ENCODE measurements around the gene NIPAL3. TPM values are rescaled to one million over a fixed set of nuclear protein-coding genes. Genes with fewer than 3 reads are reported as not detected.

Gene NIPAL3
- total RNA-seq, 1 donor from 2014 or later = 29.3 TPM

GRCh38 chr1:24450857-24451397, 35.3 kb downstream of the NIPAL3 start:
- no peaks in the 10 kb centered on the region for H3K9me3 Mint-ChIP-seq (ENCODE audit: low read depth)
- no peak overlapping the region for H3K27ac Mint-ChIP-seq (ENCODE audit: unreplicated experiment)
- peaks cover 27% of the 10 kb centered on the region for H3K36me3 Mint-ChIP-seq (ENCODE audit: low read depth)
- no peak for DNase-seq (ENCODE audit: low spot score)
- TF ChIP-seq CTCF (IDR thresholded peaks at IDR 0.05) = no peak
- H3K4me3 Mint-ChIP-seq (ENCODE audit: unreplicated experiment) = no peak overlapping the region
- H3K4me1 Mint-ChIP-seq (ENCODE audit: low read depth) = no peaks in the 10 kb centered on the region
- H3K27me3 Mint-ChIP-seq (ENCODE audit: low read depth) = no peaks in the 10 kb centered on the region

GRCh38 chr1:24451746-24452145, 36.1 kb downstream of the NIPAL3 start:
- H3K4me3 Mint-ChIP-seq (ENCODE audit: unreplicated experiment) = no peak overlapping the region
- no peaks in the 10 kb centered on the region for H3K4me1 Mint-ChIP-seq (ENCODE audit: low read depth)
- no peak overlapping the region for H3K27ac Mint-ChIP-seq (ENCODE audit: unreplicated experiment)
- no peaks in the 10 kb centered on the region for H3K27me3 Mint-ChIP-seq (ENCODE audit: low read depth)
- no peak for DNase-seq (ENCODE audit: low spot score)
- no peak for TF ChIP-seq CTCF (IDR thresholded peaks at IDR 0.05)
- H3K9me3 Mint-ChIP-seq (ENCODE audit: low read depth) = no peaks in the 10 kb centered on the region
- H3K36me3 Mint-ChIP-seq (ENCODE audit: low read depth) = peaks cover 26% of the 10 kb centered on the region

GRCh38 chr1:24452922-24453485, 37.4 kb downstream of the NIPAL3 start:
- DNase-seq (ENCODE audit: low spot score) = no peak
- peaks cover 25% of the 10 kb centered on the region for H3K36me3 Mint-ChIP-seq (ENCODE audit: low read depth)

GRCh38 chr1:24454673-24455072, 39.1 kb downstream of the NIPAL3 start:
- Mint-ChIP-seq H3K4me3 (ENCODE audit: unreplicated experiment) (no peak overlapping the region), H3K27ac (ENCODE audit: unreplicated experiment) (no peak overlapping the region), H3K9me3 (ENCODE audit: low read depth) (no peaks in the 10 kb centered on the region), H3K27me3 (ENCODE audit: low read depth) (no peaks in the 10 kb centered on the region), H3K36me3 (ENCODE audit: low read depth) (peaks cover 23% of the 10 kb centered on the region), H3K4me1 (ENCODE audit: low read depth) (no peaks in the 10 kb centered on the region)
- DNase-seq (ENCODE audit: low spot score) = no peak
- no peak for TF ChIP-seq CTCF (IDR thresholded peaks at IDR 0.05)

More at GRCh38 chr1:24452922-24453485, 37.4 kb downstream of the NIPAL3 start:
- Mint-ChIP-seq H3K27ac (ENCODE audit: unreplicated experiment) (no peak overlapping the region), H3K4me1 (ENCODE audit: low read depth) (no peaks in the 10 kb centered on the region), H3K27me3 (ENCODE audit: low read depth) (no peaks in the 10 kb centered on the region), H3K9me3 (ENCODE audit: low read depth) (no peaks in the 10 kb centered on the region), H3K4me3 (ENCODE audit: unreplicated experiment) (no peak overlapping the region)
- TF ChIP-seq CTCF (IDR thresholded peaks at IDR 0.05) = no peak

GRCh38 chr1:24455272-24455671, 39.7 kb downstream of the NIPAL3 start:
- no peak for DNase-seq (ENCODE audit: low spot score)
- no peaks in the 10 kb centered on the region for H3K4me1 Mint-ChIP-seq (ENCODE audit: low read depth)
- no peak overlapping the region for H3K27ac Mint-ChIP-seq (ENCODE audit: unreplicated experiment)
- H3K9me3 Mint-ChIP-seq (ENCODE audit: low read depth) = no peaks in the 10 kb centered on the region
- H3K36me3 Mint-ChIP-seq (ENCODE audit: low read depth) = peaks cover 26% of the 10 kb centered on the region
- no peak overlapping the region for H3K4me3 Mint-ChIP-seq (ENCODE audit: unreplicated experiment)
- no peak for TF ChIP-seq CTCF (IDR thresholded peaks at IDR 0.05)
- H3K27me3 Mint-ChIP-seq (ENCODE audit: low read depth) = no peaks in the 10 kb centered on the region

Data from chondrocyte (in vitro differentiated cells).